GM23338 (cell line): Measurements from ENCODE around the gene ANO10. TPM values are rescaled to one million over a fixed set of nuclear protein-coding genes. Genes with fewer than 3 reads are reported as not detected.

Experiments
- ATAC-seq: fragments of 200-7000 bp; cut with Tn5 transposase; 3 replicates; pipeline ENCODE4 v1.9.1; 2020
- DNase-seq: peaks from one replicate; pipeline ENCODE4 v3.0.0-alpha.2; 2015; ENCODE audit warnings: low spot score
- H2AFZ ChIP-seq: fragments of 200-600 bp; sonication (generic); 2 replicates; pipeline ENCODE4 v1.8.0; 2016; ENCODE audit warnings: antibody characterized with exemption, mild to moderate bottlenecking, moderate library complexity
- H3F3A ChIP-seq: fragments of 200-600 bp; sonication (generic); replicated peaks from 2 replicates; pipeline ENCODE4 v1.8.0; 2017; ENCODE audit warnings: antibody characterized with exemption, mixed run types, low read depth
- H3K27ac ChIP-seq: fragments of 200-600 bp; sonication (generic); 2 replicates; pipeline ENCODE4 v1.6.1; 2016; ENCODE audit warnings: low read depth
- H3K27me3 ChIP-seq: fragments of 200-600 bp; sonication (generic); 2 replicates; pipeline ENCODE4 v1.8.0; 2016; ENCODE audit warnings: mild to moderate bottlenecking, mixed run types, moderate library complexity; ENCODE audit not compliant: insufficient read depth
- H3K36me3 ChIP-seq: fragments of 200-600 bp; sonication (generic); 2 replicates; pipeline ENCODE4 v1.8.0; 2016; ENCODE audit warnings: mild to moderate bottlenecking; ENCODE audit not compliant: insufficient read depth
- H3K4me1 ChIP-seq: fragments of 200-600 bp; sonication (generic); 2 replicates; pipeline ENCODE4 v1.8.0; 2016; ENCODE audit warnings: mild to moderate bottlenecking, moderate library complexity; ENCODE audit not compliant: insufficient read depth
- H3K4me2 ChIP-seq: fragments of 200-600 bp; sonication (generic); 2 replicates; pipeline ENCODE4 v1.7.1; 2017; ENCODE audit warnings: mixed run types
- H3K4me3 ChIP-seq: fragments of 200-600 bp; sonication (generic); 2 replicates; pipeline ENCODE4 v1.6.1; 2016; ENCODE audit warnings: mixed run types
- H3K79me2 ChIP-seq: fragments of 200-600 bp; sonication (generic); replicated peaks from 2 replicates; pipeline ENCODE4 v1.8.0; 2017; ENCODE audit warnings: mild to moderate bottlenecking; ENCODE audit not compliant: insufficient read depth
- H3K9me2 ChIP-seq: fragments of 200-600 bp; sonication (generic); 2 replicates; pipeline ENCODE4 v1.8.0; 2017; ENCODE audit not compliant: insufficient read depth
- H4K20me1 ChIP-seq: fragments of 200-600 bp; sonication (generic); replicated peaks from 2 replicates; pipeline ENCODE4 v1.8.0; 2017; ENCODE audit warnings: mild to moderate bottlenecking; ENCODE audit not compliant: insufficient read depth
- H3K27ac Mint-ChIP-seq: 2 replicates; pipeline ENCODE4 v1.8.0; 2020; ENCODE audit warnings: inconsistent platforms, mild to moderate bottlenecking, moderate library complexity, mixed read lengths
- H3K27me3 Mint-ChIP-seq: 3 replicates; pipeline ENCODE4 v1.8.0; 2022; ENCODE audit warnings: low read depth, mild to moderate bottlenecking, moderate library complexity, mixed read lengths, inconsistent platforms; ENCODE audit not compliant: insufficient read depth, poor library complexity
- H3K36me3 Mint-ChIP-seq: 3 replicates; pipeline ENCODE4 v1.8.0; 2021; ENCODE audit warnings: low read depth, mild to moderate bottlenecking, inconsistent platforms, moderate library complexity, mixed read lengths
- H3K4me1 Mint-ChIP-seq: 3 replicates; pipeline ENCODE4 v1.8.0; 2020; ENCODE audit warnings: mild to moderate bottlenecking, inconsistent platforms, mixed read lengths
- H3K4me3 Mint-ChIP-seq: 3 replicates; pipeline ENCODE4 v1.8.0; 2021; ENCODE audit warnings: moderate library complexity, mild to moderate bottlenecking, inconsistent platforms, mixed read lengths
- H3K9me3 Mint-ChIP-seq: 3 replicates; pipeline ENCODE4 v1.8.0; 2020; ENCODE audit warnings: moderate library complexity, mild to moderate bottlenecking, inconsistent platforms, mixed read lengths
- CREB1 ChIP-seq: fragments of 250-450 bp; sonication (Bioruptor Pico); IDR thresholded peaks from 2 replicates; pipeline ENCODE4 v1.5.0; 2020; ENCODE audit warnings: low read depth, mild to moderate bottlenecking, moderate library complexity
- EZH2phosphoT487 ChIP-seq: fragments of 200-600 bp; sonication (generic); IDR thresholded peaks from one replicate; pipeline ENCODE4 v1.8.1; 2018; ENCODE audit warnings: antibody characterized with exemption; ENCODE audit not compliant: unreplicated experiment
- POLR2AphosphoS5 ChIP-seq: IDR thresholded peaks from 2 replicates; pipeline ENCODE4 v1.6.1; 2016; ENCODE audit warnings: antibody characterized with exemption, low read depth
- STAT1 ChIP-seq: IDR thresholded peaks from one replicate; pipeline ENCODE4 v1.6.1; 2016; ENCODE audit warnings: antibody characterized with exemption; ENCODE audit not compliant: unreplicated experiment
- ZNF114 ChIP-seq: fragments of 250-450 bp; sonication (Bioruptor Pico); IDR thresholded peaks from 2 replicates; pipeline ENCODE4 v1.5.0; 2020; ENCODE audit warnings: mild to moderate bottlenecking, moderate library complexity
- ZNF331 ChIP-seq: fragments of 250-450 bp; sonication (Bioruptor Pico); IDR thresholded peaks from 2 replicates; pipeline ENCODE4 v1.5.0; 2020; ENCODE audit warnings: low read depth, mild to moderate bottlenecking, moderate library complexity
- polyA plus RNA-seq: library from polyadenylated mRNA; unstranded; fragments of >200 nt; fragmentation: Nextera tagmentation; extraction: Ambion mirVana; gene quantifications from 2 replicates; pipeline ENCODE4 v1.2.1, GENCODE V29; 2016
- total RNA-seq: library from RNA; depleted of rRNA; stranded (reverse); fragments of >200 nt; shearing (Covaris generic); gene quantifications from 2 replicates; pipeline ENCODE4 v1.2.3, GENCODE V29; 2014
- TF ChIP-seq, protein P1 (sequence below): IDR thresholded peaks from 2 replicates; pipeline ENCODE4 v1.6.1; 2016; ENCODE audit warnings: antibody characterized with exemption
- TF ChIP-seq, protein P2 (sequence below): IDR thresholded peaks from one replicate; pipeline ENCODE4 v1.6.1; 2018; ENCODE audit warnings: antibody characterized with exemption; ENCODE audit not compliant: unreplicated experiment
- TF ChIP-seq, protein P3 (sequence below): fragments of 250-450 bp; sonication (Bioruptor Pico); IDR thresholded peaks from 2 replicates; pipeline ENCODE4 v1.5.0; 2020; ENCODE audit warnings: mild to moderate bottlenecking, moderate library complexity

The ANO10 gene
- total and polyA plus RNA-seq, 2 experiments from 2014 or later, result 29.2 to 48.1 TPM

DNA sequence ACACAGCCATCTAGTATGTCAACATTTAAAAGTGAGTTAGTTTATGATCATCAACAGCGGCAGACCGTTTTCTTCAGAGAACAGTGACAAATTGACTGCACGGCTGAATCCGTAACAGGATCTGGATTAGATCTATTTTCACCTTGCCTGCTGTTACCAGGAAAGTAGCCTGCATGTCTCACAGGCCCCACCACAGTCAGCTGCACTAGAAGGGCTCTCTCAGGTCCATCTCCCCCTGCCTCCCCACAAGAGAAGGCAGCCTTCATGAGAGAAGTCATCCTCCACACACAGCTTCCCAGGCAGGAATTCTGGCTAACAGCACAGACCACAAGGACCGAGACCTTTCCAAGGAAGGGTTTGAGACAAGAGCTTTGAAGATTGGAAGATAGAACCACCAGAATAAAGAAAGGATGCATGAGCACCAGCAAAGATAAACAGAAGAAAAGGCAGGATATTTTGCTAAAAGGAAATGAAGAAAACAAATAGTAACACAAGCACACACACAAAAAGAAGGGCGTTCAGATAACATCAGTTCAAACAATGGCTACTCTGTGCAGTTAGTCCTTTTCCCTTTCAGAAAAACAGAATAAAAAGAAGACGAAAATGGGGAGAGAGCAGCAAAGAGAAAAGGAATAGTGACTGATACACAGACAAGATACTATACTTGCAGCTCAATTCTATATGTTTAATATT is 208.0 kb downstream of the ANO10 start (continued):
- TF ChIP-seq, protein P1, sequence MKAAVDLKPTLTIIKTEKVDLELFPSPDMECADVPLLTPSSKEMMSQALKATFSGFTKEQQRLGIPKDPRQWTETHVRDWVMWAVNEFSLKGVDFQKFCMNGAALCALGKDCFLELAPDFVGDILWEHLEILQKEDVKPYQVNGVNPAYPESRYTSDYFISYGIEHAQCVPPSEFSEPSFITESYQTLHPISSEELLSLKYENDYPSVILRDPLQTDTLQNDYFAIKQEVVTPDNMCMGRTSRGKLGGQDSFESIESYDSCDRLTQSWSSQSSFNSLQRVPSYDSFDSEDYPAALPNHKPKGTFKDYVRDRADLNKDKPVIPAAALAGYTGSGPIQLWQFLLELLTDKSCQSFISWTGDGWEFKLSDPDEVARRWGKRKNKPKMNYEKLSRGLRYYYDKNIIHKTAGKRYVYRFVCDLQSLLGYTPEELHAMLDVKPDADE, result no peak
- no peak for TF ChIP-seq STAT1
- no peak for TF ChIP-seq POLR2AphosphoS5
- TF ChIP-seq EZH2phosphoT487, result no peak

DNA sequence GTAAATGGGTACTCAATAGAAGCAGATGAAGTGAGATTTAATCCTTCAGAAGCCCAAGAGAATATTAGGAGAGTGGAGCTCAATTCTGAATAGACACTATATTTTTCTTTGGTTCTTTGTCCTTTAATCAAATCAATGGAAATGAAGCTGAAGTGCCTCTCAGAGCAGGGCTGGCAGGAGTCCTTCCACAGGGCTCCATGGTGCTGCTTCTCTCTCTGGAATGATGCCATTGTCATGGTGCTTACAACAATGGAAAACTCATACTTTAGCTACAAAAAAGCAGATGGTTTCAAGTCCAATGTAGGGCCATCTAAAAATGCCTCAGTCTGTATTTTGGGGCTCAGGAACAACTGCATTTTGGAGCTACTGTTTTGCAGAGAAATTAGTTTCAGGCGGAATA is 210.4 kb downstream of the ANO10 start:
- H3K27me3 ChIP-seq, result no peaks in the 10 kb centered on the region
- H3K4me3 Mint-ChIP-seq, result no peak overlapping the region
- H4K20me1 ChIP-seq, result no peaks in the 10 kb centered on the region
- DNase-seq (no peak), ATAC-seq (no peak)
- peaks cover 6% of the 10 kb centered on the region for H3K27me3 Mint-ChIP-seq
- no peak overlapping the region for H2AFZ ChIP-seq
- no peaks in the 10 kb centered on the region for H3F3A ChIP-seq
- H3K79me2 ChIP-seq, result no peaks in the 10 kb centered on the region
- H3K27ac Mint-ChIP-seq, result no peak overlapping the region
- TF ChIP-seq ZNF331 (CRISPR knock-in tag) (no peak), EZH2phosphoT487 (no peak), POLR2AphosphoS5 (no peak), ZNF114 (CRISPR knock-in tag) (no peak), STAT1 (no peak), CREB1 (CRISPR knock-in tag) (no peak)
- TF ChIP-seq, protein P2, sequence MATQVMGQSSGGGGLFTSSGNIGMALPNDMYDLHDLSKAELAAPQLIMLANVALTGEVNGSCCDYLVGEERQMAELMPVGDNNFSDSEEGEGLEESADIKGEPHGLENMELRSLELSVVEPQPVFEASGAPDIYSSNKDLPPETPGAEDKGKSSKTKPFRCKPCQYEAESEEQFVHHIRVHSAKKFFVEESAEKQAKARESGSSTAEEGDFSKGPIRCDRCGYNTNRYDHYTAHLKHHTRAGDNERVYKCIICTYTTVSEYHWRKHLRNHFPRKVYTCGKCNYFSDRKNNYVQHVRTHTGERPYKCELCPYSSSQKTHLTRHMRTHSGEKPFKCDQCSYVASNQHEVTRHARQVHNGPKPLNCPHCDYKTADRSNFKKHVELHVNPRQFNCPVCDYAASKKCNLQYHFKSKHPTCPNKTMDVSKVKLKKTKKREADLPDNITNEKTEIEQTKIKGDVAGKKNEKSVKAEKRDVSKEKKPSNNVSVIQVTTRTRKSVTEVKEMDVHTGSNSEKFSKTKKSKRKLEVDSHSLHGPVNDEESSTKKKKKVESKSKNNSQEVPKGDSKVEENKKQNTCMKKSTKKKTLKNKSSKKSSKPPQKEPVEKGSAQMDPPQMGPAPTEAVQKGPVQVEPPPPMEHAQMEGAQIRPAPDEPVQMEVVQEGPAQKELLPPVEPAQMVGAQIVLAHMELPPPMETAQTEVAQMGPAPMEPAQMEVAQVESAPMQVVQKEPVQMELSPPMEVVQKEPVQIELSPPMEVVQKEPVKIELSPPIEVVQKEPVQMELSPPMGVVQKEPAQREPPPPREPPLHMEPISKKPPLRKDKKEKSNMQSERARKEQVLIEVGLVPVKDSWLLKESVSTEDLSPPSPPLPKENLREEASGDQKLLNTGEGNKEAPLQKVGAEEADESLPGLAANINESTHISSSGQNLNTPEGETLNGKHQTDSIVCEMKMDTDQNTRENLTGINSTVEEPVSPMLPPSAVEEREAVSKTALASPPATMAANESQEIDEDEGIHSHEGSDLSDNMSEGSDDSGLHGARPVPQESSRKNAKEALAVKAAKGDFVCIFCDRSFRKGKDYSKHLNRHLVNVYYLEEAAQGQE, result no peak
- TF ChIP-seq, protein P3, sequence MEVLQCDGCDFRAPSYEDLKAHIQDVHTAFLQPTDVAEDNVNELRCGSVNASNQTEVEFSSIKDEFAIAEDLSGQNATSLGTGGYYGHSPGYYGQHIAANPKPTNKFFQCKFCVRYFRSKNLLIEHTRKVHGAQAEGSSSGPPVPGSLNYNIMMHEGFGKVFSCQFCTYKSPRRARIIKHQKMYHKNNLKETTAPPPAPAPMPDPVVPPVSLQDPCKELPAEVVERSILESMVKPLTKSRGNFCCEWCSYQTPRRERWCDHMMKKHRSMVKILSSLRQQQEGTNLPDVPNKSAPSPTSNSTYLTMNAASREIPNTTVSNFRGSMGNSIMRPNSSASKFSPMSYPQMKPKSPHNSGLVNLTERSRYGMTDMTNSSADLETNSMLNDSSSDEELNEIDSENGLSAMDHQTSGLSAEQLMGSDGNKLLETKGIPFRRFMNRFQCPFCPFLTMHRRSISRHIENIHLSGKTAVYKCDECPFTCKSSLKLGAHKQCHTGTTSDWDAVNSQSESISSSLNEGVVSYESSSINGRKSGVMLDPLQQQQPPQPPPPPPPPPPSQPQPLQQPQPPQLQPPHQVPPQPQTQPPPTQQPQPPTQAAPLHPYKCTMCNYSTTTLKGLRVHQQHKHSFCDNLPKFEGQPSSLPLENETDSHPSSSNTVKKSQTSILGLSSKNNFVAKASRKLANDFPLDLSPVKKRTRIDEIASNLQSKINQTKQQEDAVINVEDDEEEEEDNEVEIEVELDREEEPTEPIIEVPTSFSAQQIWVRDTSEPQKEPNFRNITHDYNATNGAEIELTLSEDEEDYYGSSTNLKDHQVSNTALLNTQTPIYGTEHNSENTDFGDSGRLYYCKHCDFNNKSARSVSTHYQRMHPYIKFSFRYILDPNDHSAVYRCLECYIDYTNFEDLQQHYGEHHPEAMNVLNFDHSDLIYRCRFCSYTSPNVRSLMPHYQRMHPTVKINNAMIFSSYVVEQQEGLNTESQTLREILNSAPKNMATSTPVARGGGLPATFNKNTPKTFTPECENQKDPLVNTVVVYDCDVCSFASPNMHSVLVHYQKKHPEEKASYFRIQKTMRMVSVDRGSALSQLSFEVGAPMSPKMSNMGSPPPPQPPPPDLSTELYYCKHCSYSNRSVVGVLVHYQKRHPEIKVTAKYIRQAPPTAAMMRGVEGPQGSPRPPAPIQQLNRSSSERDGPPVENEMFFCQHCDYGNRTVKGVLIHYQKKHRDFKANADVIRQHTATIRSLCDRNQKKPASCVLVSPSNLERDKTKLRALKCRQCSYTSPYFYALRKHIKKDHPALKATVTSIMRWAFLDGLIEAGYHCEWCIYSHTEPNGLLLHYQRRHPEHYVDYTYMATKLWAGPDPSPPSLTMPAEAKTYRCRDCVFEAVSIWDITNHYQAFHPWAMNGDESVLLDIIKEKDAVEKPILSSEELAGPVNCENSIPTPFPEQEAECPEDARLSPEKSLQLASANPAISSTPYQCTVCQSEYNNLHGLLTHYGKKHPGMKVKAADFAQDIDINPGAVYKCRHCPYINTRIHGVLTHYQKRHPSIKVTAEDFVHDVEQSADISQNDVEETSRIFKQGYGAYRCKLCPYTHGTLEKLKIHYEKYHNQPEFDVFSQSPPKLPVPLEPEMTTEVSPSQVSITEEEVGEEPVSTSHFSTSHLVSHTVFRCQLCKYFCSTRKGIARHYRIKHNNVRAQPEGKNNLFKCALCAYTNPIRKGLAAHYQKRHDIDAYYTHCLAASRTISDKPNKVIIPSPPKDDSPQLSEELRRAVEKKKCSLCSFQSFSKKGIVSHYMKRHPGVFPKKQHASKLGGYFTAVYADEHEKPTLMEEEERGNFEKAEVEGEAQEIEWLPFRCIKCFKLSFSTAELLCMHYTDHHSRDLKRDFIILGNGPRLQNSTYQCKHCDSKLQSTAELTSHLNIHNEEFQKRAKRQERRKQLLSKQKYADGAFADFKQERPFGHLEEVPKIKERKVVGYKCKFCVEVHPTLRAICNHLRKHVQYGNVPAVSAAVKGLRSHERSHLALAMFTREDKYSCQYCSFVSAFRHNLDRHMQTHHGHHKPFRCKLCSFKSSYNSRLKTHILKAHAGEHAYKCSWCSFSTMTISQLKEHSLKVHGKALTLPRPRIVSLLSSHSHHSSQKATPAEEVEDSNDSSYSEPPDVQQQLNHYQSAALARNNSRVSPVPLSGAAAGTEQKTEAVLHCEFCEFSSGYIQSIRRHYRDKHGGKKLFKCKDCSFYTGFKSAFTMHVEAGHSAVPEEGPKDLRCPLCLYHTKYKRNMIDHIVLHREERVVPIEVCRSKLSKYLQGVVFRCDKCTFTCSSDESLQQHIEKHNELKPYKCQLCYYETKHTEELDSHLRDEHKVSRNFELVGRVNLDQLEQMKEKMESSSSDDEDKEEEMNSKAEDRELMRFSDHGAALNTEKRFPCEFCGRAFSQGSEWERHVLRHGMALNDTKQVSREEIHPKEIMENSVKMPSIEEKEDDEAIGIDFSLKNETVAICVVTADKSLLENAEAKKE, result no peak
- H3K4me1 Mint-ChIP-seq, result no peaks in the 10 kb centered on the region; the same call in 2 of the 3 replicates
- H3K36me3 ChIP-seq, result no peaks in the 10 kb centered on the region
- H3K4me2 ChIP-seq, result no peak overlapping the region
- no peaks in the 10 kb centered on the region; the same call in 2 of the 3 replicates for H3K36me3 Mint-ChIP-seq
- H3K9me2 ChIP-seq, result no peaks in the 10 kb centered on the region
- H3K4me1 ChIP-seq, result no peaks in the 10 kb centered on the region
- H3K9me3 Mint-ChIP-seq, result no peaks in the 10 kb centered on the region
- no peak overlapping the region for H3K4me3 ChIP-seq
- H3K27ac ChIP-seq, result no peak overlapping the region
